EH (cell line): ENCODE data around the gene STX4.

Experiments
- DNase-seq: peaks from one replicate; pipeline ENCODE4 v3.0.0-alpha.2; 2015; ENCODE audit warnings: low read depth

STX4 gene

DNA sequence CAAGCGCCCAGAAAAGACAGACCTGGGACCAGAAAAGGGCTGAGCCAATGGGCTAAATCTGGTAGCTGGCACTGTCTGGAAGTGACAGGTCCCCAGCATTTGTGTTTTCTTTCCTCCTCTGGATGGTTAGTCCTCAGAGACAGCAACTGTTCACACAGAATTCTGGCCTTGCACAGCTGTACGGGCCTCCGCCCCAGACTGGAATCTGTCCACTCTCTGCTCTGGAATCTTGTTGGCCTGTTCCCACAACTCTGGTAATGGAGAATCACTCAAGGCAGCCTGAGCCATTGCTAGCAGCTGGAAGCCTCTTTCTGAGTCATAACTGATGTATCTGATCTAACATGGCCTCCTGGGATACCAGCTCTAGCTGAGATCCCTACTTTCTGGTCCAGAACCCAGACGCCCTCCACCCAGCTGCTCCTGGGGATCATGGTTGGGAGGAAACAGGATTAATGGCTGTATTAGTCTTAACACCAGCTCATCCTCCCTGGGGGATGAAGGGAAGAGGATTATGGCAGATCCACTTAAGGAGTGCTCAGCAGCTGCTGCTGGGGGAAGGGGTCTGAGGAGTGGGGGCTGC is 31.6 kb downstream of the STX4 start:
- peak; percentile 96 for DNase-seq

DNA sequence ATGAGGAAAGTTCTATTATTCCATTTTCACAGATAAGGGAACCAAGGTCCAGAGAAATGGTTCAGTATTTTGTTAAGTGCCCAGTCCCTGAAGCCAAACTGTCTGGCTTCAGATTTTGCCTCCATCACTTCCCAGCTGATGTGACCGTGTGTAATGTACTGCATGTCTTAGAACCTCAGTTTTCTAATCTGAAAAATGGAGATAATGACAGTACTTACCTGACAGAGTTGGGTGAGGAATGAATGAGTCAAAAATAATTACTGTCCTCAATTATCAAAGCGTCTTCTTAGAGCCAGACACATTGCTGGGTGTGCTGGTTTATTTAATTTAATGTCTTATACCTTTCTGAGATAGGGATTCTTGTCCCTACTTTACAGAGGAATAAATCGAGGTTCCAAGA is 34.0 kb downstream of the STX4 start:
- DNase-seq = no peak

DNA sequence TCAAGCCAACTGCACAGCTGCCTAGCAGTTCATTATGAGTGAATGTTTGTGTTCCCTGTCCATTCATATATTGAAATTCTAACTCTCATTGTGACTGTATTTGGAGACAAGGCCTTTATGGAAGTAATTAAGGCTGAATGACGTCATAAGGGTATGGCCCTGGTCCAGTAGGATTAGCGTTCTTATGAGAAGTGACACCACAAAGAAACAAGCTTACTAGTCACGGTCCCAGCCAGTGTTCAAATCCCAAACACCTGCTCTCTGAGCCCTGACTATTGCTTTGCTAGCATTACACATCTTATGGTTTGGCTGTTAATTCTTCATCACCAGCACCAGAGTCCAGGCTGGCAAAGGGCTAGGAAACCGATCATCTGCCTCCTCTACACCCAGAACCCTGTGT is 38.5 kb downstream of the STX4 start:
- DNase-seq = peak; percentile 84

DNA sequence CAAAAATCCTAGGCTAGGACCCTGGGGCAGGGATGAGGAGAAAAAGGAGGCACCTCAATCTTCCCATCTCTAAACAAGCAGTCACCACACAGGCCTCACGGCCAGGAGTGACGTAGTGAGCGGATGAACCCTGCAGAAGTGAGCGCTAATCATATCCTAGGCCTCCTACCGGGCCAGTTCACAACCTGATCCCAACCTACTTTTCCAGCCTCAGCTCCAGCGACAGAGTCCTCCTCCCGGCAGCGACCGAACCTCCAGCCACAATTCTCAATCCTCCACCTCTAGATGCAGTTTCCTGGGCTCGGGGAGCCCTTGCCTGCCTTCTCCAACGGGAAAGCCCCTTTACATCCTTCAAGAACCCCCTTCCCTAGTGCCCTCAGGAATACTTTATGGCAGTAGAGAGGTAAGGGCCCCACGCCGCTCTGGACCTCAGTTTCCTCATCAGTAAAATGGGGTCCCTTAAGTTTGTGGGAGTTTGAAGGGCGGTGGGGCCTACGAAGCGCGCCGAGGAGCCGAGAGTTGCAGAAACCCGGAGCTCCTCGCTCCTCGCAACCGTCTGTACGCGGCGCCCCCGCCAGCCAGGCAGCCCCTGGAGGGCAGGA is 39.3 kb downstream of the STX4 start:
- peak; percentile 56 for DNase-seq

DNA sequence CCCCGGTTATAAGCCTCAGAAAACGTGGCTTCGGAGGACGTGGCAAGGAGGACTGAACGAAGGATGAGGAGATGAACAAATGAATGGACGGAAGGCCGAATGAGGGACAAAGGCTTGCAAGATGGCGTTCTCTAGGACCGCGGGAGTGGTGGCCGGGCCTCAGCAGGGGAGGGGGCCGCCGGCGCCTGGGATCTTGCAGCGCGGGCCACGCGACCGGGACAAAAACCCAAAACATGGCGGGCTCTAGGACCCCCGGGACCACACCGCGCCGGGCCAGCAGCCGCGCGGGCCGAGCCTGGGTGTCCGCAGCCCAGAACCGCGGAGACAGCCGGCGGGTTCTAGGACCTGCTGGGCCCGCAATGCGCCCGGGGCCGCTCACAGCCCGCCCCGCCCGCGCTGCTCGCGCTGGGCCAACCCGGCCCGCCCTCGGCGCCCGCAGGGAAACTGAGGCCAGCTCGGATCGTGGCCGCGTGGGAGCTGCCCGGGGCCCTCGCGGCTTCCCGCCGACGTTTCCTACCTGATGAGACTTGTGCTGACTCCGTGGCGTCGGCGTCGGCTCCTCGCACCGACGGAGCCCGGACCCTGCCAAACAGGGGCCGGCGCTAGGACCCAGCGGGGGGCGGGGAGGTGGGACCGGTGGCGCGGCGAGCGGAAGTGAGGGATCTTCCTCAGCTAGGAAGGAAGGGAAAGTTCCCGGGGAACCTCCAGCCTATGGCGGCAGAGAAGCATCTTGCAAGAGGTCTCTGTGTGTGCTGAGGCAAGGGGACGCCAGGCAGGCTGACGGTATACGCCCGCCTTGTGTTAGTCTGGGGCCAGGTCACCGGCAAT is 40.0 kb downstream of the STX4 start:
- DNase-seq = peak; percentile 91

DNA sequence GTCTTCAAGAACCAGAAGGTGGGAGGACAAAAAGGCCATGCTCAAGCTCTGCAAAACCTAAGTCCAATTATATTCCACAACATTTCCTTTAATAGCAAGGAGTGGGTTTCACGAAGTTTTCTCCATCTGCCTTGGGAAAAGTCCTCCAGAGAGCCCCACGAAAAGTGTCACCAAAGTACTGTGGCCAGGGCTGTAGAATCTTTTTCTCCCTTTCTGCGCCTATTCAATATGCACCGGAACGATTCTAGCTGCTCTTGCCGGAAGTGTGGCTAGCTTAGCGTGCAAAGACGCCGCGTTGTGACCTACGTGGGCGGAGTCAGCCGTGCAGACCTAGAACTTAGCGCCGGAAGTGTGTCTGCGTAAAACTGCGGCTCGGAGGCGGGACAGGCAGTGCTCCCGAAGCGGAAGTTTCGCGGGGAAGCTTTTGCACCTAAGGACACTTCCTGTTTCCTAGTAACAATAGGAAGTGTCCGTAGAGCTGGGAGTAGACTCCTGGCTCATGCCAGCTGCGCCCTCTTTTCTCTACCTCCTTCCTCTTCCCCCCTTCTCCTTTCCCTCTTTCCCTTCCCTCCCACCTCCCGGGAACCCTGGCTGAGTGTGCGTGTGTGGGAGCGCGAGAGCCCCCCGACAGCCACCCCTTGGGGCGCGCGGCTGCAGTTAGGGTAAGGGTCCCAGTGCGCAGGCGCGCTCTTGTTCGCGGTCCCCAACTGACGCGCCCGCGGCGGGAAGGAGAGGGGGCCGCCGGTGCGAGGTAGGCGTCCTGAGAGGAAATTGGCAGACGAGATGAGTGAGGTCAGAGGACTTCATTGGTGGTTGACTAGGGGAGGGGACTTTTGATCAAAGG is 40.8 kb downstream of the STX4 start, which contains the start of the genes ZNF646 and ZNF668:
Gene ZNF646 (plus strand): TSS at position 453 of the 844 bp plus-strand sequence. CDS start 1,903 bp downstream, outside the sequence.
Gene ZNF668 (minus strand): TSS at position 271 of the 844 bp plus-strand sequence. CDS start 9,781 bp downstream, outside the sequence.
- DNase-seq = peak; percentile 99

DNA sequence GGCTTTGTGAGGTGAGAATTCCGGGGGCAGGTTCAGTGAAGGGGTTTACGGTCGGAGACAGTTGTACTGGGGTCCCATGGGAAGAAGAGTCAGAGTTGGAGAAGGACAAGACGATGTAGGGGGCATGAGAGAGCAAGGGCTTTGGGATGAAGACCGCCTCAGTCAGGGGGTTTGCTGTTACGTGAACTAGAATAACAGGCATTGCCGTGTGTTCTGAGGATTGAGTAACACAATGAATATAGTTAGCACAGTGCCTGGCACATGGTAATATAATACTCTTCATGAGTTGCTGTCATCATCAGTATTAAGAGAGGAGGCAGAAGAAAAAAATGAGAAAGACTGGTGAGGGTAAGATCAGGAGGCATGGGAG is 41.4 kb downstream of the STX4 start:
- no peak for DNase-seq

DNA sequence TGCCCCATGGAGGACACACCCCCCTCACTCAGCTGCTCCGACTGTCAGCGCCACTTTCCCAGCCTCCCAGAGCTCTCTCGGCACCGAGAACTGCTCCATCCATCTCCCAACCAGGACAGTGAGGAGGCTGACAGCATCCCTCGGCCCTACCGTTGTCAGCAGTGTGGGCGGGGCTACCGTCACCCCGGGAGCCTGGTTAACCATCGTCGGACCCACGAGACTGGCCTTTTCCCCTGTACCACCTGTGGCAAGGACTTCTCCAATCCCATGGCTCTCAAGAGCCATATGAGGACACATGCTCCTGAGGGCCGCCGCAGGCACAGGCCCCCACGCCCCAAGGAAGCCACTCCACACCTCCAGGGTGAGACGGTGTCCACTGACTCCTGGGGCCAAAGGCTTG is 43.0 kb downstream of the STX4 start:
- no peak for DNase-seq

DNA sequence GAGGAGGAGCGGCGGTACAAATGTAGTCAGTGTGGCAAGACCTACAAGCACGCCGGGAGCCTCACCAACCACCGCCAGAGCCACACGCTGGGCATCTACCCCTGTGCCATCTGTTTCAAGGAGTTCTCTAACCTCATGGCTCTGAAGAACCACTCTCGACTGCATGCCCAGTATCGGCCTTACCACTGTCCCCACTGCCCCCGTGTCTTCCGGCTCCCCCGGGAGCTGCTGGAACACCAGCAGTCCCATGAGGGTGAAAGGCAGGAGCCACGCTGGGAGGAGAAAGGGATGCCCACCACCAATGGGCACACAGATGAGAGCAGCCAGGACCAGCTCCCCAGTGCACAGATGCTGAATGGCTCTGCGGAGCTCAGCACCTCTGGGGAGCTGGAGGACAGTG is 43.7 kb downstream of the STX4 start:
- DNase-seq = no peak

DNA sequence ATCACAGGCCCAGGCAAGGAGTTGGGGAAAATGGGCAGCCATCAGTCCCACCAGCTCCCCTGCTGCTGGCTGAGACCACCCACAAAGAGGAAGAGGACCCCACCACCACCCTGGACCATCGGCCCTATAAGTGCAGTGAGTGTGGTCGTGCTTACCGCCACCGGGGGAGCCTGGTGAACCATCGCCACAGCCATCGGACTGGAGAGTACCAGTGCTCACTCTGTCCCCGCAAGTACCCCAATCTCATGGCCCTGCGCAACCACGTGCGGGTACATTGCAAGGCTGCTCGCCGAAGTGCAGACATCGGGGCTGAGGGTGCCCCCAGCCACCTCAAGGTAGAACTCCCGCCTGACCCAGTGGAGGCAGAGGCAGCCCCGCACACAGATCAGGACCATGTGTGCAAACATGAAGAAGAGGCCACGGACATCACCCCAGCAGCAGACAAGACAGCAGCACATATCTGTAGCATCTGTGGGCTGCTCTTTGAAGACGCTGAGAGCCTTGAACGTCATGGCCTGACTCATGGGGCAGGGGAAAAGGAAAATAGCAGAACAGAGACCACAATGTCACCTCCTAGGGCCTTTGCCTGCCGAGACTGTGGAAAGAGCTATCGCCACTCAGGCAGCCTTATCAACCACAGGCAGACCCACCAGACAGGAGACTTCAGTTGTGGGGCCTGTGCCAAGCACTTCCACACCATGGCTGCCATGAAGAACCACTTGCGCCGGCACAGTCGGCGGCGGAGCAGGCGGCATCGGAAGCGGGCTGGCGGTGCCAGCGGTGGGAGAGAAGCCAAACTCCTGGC is 44.4 kb downstream of the STX4 start:
- DNase-seq = no peak

DNA sequence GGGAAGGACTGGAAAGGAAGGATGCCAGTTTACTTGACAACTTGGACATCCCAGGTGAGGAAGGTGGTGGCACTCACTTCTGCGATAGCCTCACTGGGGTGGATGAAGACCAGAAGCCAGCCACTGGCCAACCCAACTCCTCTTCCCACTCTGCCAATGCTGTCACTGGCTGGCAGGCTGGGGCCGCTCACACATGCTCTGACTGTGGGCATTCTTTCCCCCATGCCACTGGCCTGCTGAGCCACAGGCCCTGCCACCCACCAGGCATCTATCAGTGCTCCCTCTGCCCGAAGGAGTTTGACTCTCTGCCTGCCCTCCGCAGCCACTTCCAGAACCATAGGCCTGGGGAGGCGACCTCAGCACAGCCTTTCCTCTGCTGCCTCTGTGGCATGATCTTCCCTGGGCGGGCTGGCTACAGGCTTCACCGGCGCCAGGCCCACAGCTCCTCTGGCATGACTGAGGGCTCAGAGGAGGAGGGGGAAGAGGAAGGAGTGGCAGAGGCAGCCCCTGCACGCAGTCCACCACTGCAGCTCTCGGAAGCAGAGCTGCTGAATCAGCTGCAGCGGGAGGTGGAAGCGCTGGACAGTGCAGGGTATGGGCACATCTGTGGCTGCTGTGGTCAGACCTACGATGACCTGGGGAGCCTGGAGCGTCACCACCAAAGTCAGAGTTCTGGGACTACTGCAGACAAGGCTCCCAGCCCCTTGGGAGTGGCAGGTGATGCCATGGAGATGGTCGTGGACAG is 45.4 kb downstream of the STX4 start:
- no peak for DNase-seq

DNA sequence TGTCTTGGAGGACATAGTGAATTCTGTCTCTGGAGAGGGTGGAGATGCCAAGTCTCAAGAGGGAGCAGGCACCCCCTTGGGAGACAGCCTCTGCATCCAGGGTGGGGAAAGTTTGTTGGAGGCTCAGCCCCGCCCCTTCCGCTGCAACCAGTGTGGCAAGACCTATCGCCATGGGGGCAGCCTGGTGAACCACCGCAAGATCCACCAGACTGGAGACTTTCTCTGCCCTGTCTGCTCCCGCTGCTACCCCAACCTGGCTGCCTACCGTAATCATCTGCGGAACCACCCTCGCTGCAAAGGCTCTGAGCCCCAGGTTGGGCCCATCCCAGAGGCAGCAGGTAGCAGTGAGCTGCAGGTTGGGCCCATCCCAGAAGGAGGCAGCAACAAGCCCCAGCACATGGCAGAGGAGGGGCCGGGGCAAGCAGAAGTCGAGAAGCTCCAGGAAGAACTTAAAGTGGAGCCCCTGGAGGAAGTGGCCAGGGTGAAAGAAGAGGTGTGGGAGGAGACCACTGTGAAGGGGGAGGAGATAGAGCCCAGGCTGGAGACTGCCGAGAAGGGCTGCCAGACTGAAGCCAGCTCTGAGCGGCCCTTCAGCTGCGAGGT is 46.1 kb downstream of the STX4 start:
- DNase-seq = no peak

DNA sequence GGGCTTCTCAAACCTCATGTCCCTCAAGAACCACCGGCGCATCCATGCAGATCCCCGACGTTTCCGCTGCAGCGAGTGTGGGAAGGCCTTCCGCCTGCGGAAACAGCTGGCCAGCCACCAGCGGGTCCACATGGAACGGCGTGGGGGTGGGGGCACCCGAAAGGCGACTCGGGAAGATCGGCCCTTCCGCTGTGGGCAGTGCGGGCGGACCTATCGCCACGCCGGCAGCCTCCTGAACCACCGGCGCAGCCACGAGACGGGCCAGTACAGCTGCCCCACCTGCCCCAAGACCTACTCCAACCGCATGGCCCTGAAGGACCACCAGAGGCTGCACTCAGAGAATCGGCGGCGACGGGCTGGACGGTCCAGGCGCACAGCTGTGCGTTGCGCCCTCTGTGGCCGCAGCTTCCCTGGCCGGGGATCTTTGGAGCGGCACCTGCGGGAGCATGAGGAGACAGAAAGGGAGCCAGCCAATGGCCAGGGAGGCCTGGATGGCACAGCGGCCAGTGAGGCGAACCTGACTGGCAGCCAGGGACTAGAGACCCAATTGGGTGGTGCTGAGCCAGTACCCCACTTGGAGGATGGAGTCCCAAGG is 46.8 kb downstream of the STX4 start:
- DNase-seq = no peak

DNA sequence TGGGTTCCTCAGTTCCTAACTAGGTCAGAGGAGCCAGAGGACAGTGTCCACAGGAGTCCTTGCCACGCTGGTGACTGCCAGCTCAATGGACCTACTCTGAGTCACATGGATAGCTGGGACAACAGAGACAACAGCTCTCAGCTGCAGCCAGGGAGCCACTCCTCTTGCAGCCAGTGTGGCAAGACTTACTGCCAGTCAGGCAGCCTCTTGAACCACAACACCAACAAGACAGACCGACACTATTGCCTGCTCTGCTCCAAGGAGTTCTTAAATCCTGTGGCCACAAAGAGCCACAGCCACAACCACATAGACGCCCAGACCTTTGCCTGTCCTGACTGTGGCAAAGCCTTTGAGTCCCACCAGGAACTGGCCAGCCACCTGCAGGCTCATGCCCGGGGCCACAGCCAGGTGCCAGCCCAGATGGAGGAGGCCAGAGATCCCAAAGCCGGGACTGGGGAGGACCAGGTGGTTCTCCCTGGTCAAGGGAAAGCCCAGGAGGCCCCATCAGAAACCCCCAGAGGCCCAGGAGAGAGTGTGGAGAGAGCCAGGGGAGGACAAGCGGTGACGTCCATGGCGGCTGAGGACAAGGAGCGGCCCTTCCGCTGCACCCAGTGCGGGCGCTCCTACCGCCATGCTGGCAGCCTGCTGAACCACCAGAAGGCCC is 47.5 kb downstream of the STX4 start:
- no peak for DNase-seq

DNA sequence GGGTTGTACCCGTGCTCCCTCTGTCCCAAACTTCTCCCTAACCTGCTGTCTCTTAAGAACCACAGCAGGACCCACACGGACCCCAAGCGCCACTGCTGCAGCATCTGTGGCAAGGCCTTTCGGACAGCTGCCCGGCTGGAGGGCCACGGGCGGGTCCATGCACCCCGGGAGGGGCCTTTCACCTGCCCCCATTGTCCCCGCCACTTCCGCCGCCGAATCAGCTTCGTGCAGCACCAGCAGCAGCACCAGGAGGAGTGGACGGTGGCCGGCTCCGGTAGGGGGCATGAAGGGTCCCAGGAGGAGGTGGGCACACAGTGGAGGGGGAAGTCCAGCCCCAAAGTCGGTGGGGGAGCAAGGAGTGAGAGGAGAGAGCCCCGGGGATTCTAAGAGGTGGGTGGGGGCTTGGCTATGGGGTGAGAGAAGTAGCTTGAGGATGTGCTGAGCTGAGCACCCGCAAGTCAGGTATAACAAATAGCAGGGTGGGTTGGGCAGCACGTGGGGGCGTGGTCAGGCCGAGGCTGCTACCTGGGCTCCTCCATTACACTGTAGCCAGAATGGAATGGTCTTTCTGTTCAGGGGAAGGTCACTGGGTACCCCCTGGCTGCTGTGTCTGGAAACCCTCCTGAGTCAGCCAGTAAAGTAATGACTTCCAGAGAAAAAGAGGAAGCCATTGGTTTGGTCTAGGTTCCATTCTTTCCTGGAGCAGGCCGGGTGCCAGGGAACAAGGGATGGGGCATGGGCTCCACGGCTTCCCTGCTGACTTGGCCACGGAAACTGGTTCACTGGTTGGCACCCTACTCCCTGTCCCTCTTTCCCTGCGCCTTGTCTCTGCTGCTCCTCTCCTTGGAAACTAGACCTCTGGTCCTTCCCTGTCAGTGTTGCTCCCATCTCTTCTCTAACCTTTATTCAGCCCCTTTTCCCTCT is 48.3 kb downstream of the STX4 start:
- no peak for DNase-seq

DNA sequence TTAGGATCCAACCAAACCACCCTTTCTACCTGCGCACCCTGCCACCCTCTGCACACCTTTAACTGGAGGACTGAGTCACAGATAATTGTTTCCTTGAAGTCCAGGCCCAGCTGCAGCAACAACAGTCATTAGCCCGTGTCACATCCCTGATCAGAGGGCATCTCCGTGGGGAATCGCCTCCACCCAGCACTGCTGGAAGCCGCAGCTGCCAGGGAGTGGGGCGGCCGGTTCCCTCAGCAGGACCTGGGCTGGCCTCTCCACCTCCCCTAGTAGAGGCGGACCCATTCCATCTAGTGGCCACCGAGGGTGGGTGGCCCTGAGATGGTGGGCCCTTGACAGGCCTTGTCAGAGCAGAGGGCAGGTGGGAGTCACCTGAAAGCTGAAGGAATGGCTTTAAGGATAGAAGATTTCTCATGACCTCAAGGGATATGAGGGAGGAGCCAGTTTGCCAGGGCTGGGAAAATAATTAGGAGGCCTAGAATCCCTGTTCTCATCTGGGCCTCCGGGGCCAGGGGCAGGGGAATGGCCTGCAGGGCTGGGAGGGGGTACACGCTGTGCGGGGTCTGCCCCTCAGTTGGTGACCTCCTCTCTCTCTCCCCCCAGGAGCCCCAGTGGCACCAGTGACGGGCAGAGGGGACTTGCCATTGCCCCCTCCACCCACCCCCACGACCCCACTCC is 49.1 kb downstream of the STX4 start:
- DNase-seq = no peak

DNA sequence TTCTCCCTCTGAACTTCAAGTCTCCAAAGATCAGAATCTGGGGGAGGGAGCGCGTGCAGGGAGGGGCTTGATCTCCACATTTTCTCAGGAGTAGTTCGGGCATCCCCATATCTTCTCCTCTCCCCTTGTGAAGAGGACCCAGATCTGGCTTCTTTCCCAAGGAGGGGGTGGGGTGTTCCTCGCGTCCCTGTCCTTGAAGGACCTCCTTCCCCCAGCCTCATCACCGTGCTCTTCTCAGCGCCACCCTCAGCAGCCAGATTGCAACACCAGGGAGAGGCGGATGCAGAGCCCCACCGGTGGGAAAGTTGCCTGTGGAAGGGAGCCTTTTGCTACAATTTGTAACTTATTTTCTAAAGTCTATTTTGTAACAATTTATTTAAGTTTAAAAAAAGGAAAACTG is 49.7 kb downstream of the STX4 start:
- DNase-seq = no peak

DNA sequence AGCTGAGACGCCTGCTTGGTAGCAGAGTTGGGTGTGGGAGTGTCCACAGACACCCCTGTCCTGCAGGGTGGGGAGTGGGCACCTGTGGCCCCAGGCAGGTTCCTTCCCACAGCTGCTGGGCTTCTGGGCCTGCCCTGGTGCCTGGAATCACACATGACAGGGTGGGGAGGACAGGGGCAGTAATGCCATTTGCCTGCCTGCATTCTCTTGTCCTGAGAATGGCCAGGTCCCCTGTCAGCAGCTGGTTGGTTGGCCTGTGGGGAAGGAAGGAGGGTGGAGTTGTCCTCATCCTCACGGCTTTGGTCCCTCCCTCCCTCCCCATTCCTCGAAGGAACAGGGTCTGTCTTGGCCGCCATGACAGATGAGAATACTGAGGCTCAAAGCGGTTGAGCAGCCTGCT is 50.2 kb downstream of the STX4 start:
- DNase-seq = no peak
